OCI-LY3 (cell line): Measurements from ENCODE around the gene BTF3L4.
A peak's percentile ranks its signal among the peaks of the same experiment; 100 is the strongest.
"Not testable (repeated sequence)": the region's sequence is repeated elsewhere in the genome, so short reads cannot be mapped to it uniquely, and the experiment has no call there.

Experiments used
- H2AFZ ChIP-seq: fragments of 200-600, 300-600 bp; shearing (Covaris generic); 2 replicates; pipeline ENCODE4 v1.6.0; 2014; ENCODE audit warnings: antibody characterized with exemption, low read depth, low read length
- H3K27ac ChIP-seq: fragments of 200-600, 300-600 bp; sonication (generic); 2 replicates; pipeline ENCODE4 v1.5.1; 2014; ENCODE audit warnings: mild to moderate bottlenecking, low read length, moderate library complexity, mixed read lengths
- H3K27me3 ChIP-seq: fragments of 200-600, 300-600 bp; sonication (generic); 2 replicates; pipeline ENCODE4 v1.6.1; 2014; ENCODE audit warnings: low read depth, low read length, mixed read lengths
- H3K36me3 ChIP-seq: fragments of 200-600, 300-600 bp; sonication (generic); replicated peaks from 2 replicates; pipeline ENCODE3; 2014; ENCODE audit warnings: low read depth, low read length, mixed read lengths
- H3K4me1 ChIP-seq: fragments of 300-600, 200-600 bp; sonication (generic); 2 replicates; pipeline ENCODE4 v1.6.1; 2014; ENCODE audit warnings: low read length, mixed read lengths
- H3K4me2 ChIP-seq: fragments of 200-600, 300-600 bp; sonication (generic); 2 replicates; pipeline ENCODE4 v1.6.1; 2014; ENCODE audit warnings: low read length, mixed read lengths
- H3K4me3 ChIP-seq: fragments of 300-600, 200-600 bp; sonication (generic); 2 replicates; pipeline ENCODE4 v1.5.1; 2014; ENCODE audit warnings: antibody characterized with exemption, mild to moderate bottlenecking, low read length, moderate library complexity
- H3K79me2 ChIP-seq: fragments of 300-600, 200-600 bp; shearing (Covaris generic); 2 replicates; pipeline ENCODE4 v1.6.1; 2014; ENCODE audit warnings: mild to moderate bottlenecking, low read length, mixed read lengths
- H3K9ac ChIP-seq: fragments of 300-600, 200-600 bp; shearing (Covaris generic); 2 replicates; pipeline ENCODE4 v1.6.0; 2014; ENCODE audit warnings: mild to moderate bottlenecking, low read length, moderate library complexity
- H3K9me3 ChIP-seq: fragments of 200-600, 300-600 bp; shearing (Covaris generic); 2 replicates; pipeline ENCODE4 v1.6.1; 2014; ENCODE audit warnings: low read length, mixed read lengths; ENCODE audit not compliant: insufficient read depth
- H4K20me1 ChIP-seq: fragments of 200-600, 300-600 bp; sonication (generic); 2 replicates; pipeline ENCODE4 v1.6.1; 2016; ENCODE audit warnings: low read length, mixed read lengths; ENCODE audit not compliant: insufficient read depth
- CTCF ChIP-seq: fragments of 200-600, 300-600 bp; sonication (generic); IDR thresholded peaks from 2 replicates; pipeline ENCODE4 v1.5.1; 2014; ENCODE audit warnings: antibody characterized with exemption, low read length, low read depth
- EZH2phosphoT487 ChIP-seq: fragments of 200-600 bp; shearing (Covaris generic); IDR thresholded peaks from 2 replicates; pipeline ENCODE4 v1.6.1; 2018; ENCODE audit warnings: antibody characterized with exemption, mixed run types, low read depth

Gene BTF3L4

GRCh38 chr1:52045236-52045635 is 10.9 kb upstream of the BTF3L4 start:
- no peaks in the 10 kb centered on the region for H3K9me3 ChIP-seq
- H3K79me2 ChIP-seq, result peaks cover 9% of the 10 kb centered on the region
- no peak overlapping the region for H3K4me3 ChIP-seq
- peaks cover 10% of the 10 kb centered on the region for H3K36me3 ChIP-seq
- no peak overlapping the region for H3K27ac ChIP-seq
- TF ChIP-seq CTCF, result no peak
- no peak for TF ChIP-seq EZH2phosphoT487
- no peak overlapping the region for H2AFZ ChIP-seq
- no peaks in the 10 kb centered on the region for H3K4me1 ChIP-seq
- H3K4me2 ChIP-seq, result no peak overlapping the region
- no peak overlapping the region for H3K9ac ChIP-seq
- H3K27me3 ChIP-seq, result no peaks in the 10 kb centered on the region
- H4K20me1 ChIP-seq, result no peaks in the 10 kb centered on the region

- not testable (repeated sequence) for H3K27me3 ChIP-seq, H3K27ac ChIP-seq, H4K20me1 ChIP-seq, H3K4me1 ChIP-seq, H2AFZ ChIP-seq, H3K4me3 ChIP-seq, H3K4me2 ChIP-seq, H3K9me3 ChIP-seq, H3K79me2 ChIP-seq, H3K9ac ChIP-seq
- peaks cover 10% of the 10 kb centered on the region for H3K36me3 ChIP-seq
Observed at GRCh38 chr1:52045666-52046195, 10.4 kb upstream of the BTF3L4 start.

GRCh38 chr1:52049337-52049736 is 6.8 kb upstream of the BTF3L4 start:
- H3K4me2 ChIP-seq, H3K36me3 ChIP-seq, H2AFZ ChIP-seq, H3K4me1 ChIP-seq, H4K20me1 ChIP-seq, H3K9ac ChIP-seq, H3K27ac ChIP-seq, H3K27me3 ChIP-seq, H3K4me3 ChIP-seq, H3K9me3 ChIP-seq: not testable (repeated sequence)
- peaks cover 17% of the 10 kb centered on the region for H3K79me2 ChIP-seq

- Histone ChIP-seq H3K4me1 (peaks cover 18% of the 10 kb centered on the region), H3K79me2 (peaks cover 60% of the 10 kb centered on the region), H3K4me3 (peak overlapping the region; percentile 97), H3K36me3 (no peaks in the 10 kb centered on the region), H3K9me3 (no peaks in the 10 kb centered on the region), H2AFZ (no peak overlapping the region), H3K4me2 (peak overlapping the region; percentile 97), H3K27ac (no peak overlapping the region), H3K9ac (peak overlapping the region; percentile 88), H3K27me3 (no peaks in the 10 kb centered on the region), H4K20me1 (peaks cover 10% of the 10 kb centered on the region; the same call in 1 of the 2 replicates)
- no peak for TF ChIP-seq EZH2phosphoT487
- TF ChIP-seq CTCF, result no peak
Observed at GRCh38 chr1:52053862-52054261, 2.2 kb upstream of the BTF3L4 start.

GRCh38 chr1:52054496-52055065 is 1.5 kb upstream of the BTF3L4 start:
- peak overlapping the region; percentile 88 for H3K9ac ChIP-seq
- H3K27ac ChIP-seq, result peak overlapping the region; percentile 73
- TF ChIP-seq EZH2phosphoT487, result no peak
- TF ChIP-seq CTCF, result no peak
- H2AFZ ChIP-seq, result peak overlapping the region; percentile 89
- peak overlapping the region; percentile 97 for H3K4me3 ChIP-seq
- no peaks in the 10 kb centered on the region for H3K36me3 ChIP-seq
- peaks cover 64% of the 10 kb centered on the region for H3K79me2 ChIP-seq
- peaks cover 18% of the 10 kb centered on the region for H3K4me1 ChIP-seq
- peak overlapping the region; percentile 97 for H3K4me2 ChIP-seq
- peaks cover 13% of the 10 kb centered on the region; the same call in 1 of the 2 replicates for H4K20me1 ChIP-seq
- no peaks in the 10 kb centered on the region for H3K9me3 ChIP-seq
- H3K27me3 ChIP-seq, result no peaks in the 10 kb centered on the region
